H1 (cell line): ENCODE measurements around the gene ZRANB3. TPM values are rescaled to one million over a fixed set of nuclear protein-coding genes. Genes with fewer than 3 reads are reported as not detected.

Experiments
- BACH1 ChIP-seq: IDR thresholded peaks from 2 replicates; pipeline ENCODE4 v1.6.1; 2012; ENCODE audit warnings: low read length, improper control_type of control experiment
- CBX5 ChIP-seq: fragments of 300-800, 300-1000 bp; sonication (generic); IDR thresholded peaks from 2 replicates; pipeline ENCODE4 v1.7.1; 2016; ENCODE audit warnings: antibody characterized with exemption, low read length, low read depth
- CBX8 ChIP-seq: fragments of 300-800, 300-1000 bp; sonication (generic); IDR thresholded peaks from 2 replicates; pipeline ENCODE4 v1.7.1; 2016; ENCODE audit warnings: low read depth, low read length, borderline replicate concordance
- CHD1 ChIP-seq: IDR thresholded peaks from 2 replicates; pipeline ENCODE4 v1.6.1; 2012; ENCODE audit warnings: low read depth, low read length, improper control_type of control experiment
- CHD2 ChIP-seq: IDR thresholded peaks from 2 replicates; pipeline ENCODE4 v1.6.1; 2012; ENCODE audit warnings: low read length, improper control_type of control experiment
- CREB1 ChIP-seq: IDR thresholded peaks from 2 replicates; pipeline ENCODE4 v1.6.1; 2012; ENCODE audit warnings: inconsistent platforms
- E2F6 ChIP-seq: IDR thresholded peaks from 2 replicates; pipeline ENCODE4 v1.6.1; 2012; ENCODE audit warnings: inconsistent platforms
- EP300 ChIP-seq, 2 experiments: IDR thresholded peaks; 1 replicate in 1 of 2; 2 replicates in 1 of 2; pipeline ENCODE4 v1.6.1; 2011 to 2012; ENCODE audit warnings: low read depth in 2 of 2, low read length in 2 of 2, mild to moderate bottlenecking in 2 of 2, borderline replicate concordance in 1 of 2, inconsistent platforms in 1 of 2, moderate library complexity in 1 of 2
- EZH2 ChIP-seq: fragments of 200-600 bp; sonication (generic); IDR thresholded peaks from 2 replicates; pipeline ENCODE4 v1.7.1; 2012; ENCODE audit warnings: low read depth, mild to moderate bottlenecking, moderate library complexity, low read length, inconsistent platforms; ENCODE audit not compliant: severe bottlenecking
- GABPA ChIP-seq: IDR thresholded peaks from 2 replicates; pipeline ENCODE4 v1.6.1; 2011; ENCODE audit warnings: mild to moderate bottlenecking, low read length, moderate library complexity, borderline replicate concordance; ENCODE audit not compliant: insufficient read depth
- HDAC2 ChIP-seq, 2 experiments: fragments of 300-600 bp in 1 of 2; sonication (generic) in 1 of 2; IDR thresholded peaks; 2 replicates each; pipeline ENCODE4 v1.6.1; 2011 to 2012; ENCODE audit warnings: low read depth in 2 of 2, low read length in 2 of 2, mild to moderate bottlenecking in 2 of 2, moderate library complexity in 2 of 2, borderline replicate concordance in 1 of 2, inconsistent platforms in 1 of 2
- MAX ChIP-seq: IDR thresholded peaks from 2 replicates; pipeline ENCODE4 v1.6.1; 2012; ENCODE audit warnings: inconsistent platforms
- POLR2AphosphoS5 ChIP-seq: IDR thresholded peaks from 2 replicates; pipeline ENCODE4 v1.6.1; 2011; ENCODE audit warnings: low read depth, low read length
- RBBP5 ChIP-seq: IDR thresholded peaks from 2 replicates; pipeline ENCODE4 v1.7.1; 2012; ENCODE audit warnings: low read depth, mild to moderate bottlenecking, inconsistent platforms, low read length, moderate library complexity, borderline replicate concordance
- RXRA ChIP-seq: IDR thresholded peaks from 2 replicates; pipeline ENCODE4 v1.6.1; 2011; ENCODE audit warnings: low read depth, mild to moderate bottlenecking, low read length, moderate library complexity; ENCODE audit not compliant: insufficient read depth
- SP1 ChIP-seq: IDR thresholded peaks from 2 replicates; pipeline ENCODE4 v1.6.1; 2011; ENCODE audit warnings: low read depth, low read length
- SP4 ChIP-seq: IDR thresholded peaks from 2 replicates; pipeline ENCODE4 v1.6.1; 2012; ENCODE audit warnings: low read length, inconsistent platforms
- SRF ChIP-seq: IDR thresholded peaks from 2 replicates; pipeline ENCODE4 v1.6.1; 2011; ENCODE audit warnings: mild to moderate bottlenecking, low read depth, low read length, moderate library complexity
- TAF7 ChIP-seq: optimal IDR thresholded peaks from 2 replicates; pipeline ENCODE3; 2011; ENCODE audit warnings: low read depth, mild to moderate bottlenecking, inconsistent platforms, low read length, moderate library complexity, borderline replicate concordance
- TCF12 ChIP-seq: IDR thresholded peaks from 2 replicates; pipeline ENCODE4 v1.6.1; 2011; ENCODE audit warnings: low read depth, mild to moderate bottlenecking, low read length
- TEAD4 ChIP-seq: IDR thresholded peaks from 2 replicates; pipeline ENCODE4 v1.6.1; 2012; ENCODE audit warnings: low read depth, low read length, inconsistent platforms, mixed read lengths
- YY1 ChIP-seq: IDR thresholded peaks from 2 replicates; pipeline ENCODE4 v1.6.1; 2011; ENCODE audit warnings: low read depth, mild to moderate bottlenecking, low read length
- ZNF274 ChIP-seq: IDR thresholded peaks from 2 replicates; pipeline ENCODE4 v1.7.0; 2012; ENCODE audit warnings: low read length, borderline replicate concordance; ENCODE audit errors: extremely low read depth
- polyA plus RNA-seq, 7 experiments: library from polyadenylated mRNA; depleted of rRNA in 3 of 7; stranded (reverse) in 5 of 7; unstranded in 2 of 7; fragments of >200 nt in 5 of 7; fragments of 200-250 nt in 2 of 7; gene quantifications; 1 replicate in 5 of 7; 2 replicates in 1 of 7; 4 replicates in 1 of 7; pipeline versions ENCODE4 v1.2.1 to v1.2.3, GENCODE V29; 2011 to 2013; ENCODE audit warnings: missing spikeins in 2 of 7, mixed read lengths in 2 of 7
- total RNA-seq: library from RNA; stranded (reverse); fragmentation: NEBNext Ultra II Directional; extraction: Animal tissue kit (Norgen Biotek cat#: 25700); gene quantifications from 2 replicates; pipeline ENCODE4 v1.2.1, GENCODE V29; 2021

Gene ZRANB3
- total and polyA plus RNA-seq, 2 of the 8 experiments (the other 6 are each of a cell fraction or from before 2014, with no cell fraction given) = 4.5 to 19.3 TPM

GRCh38 chr2:135531231-135532197 is 496 bp upstream of the ZRANB3 start, which contains the start of gene R3HDM1 (continued):
- TF ChIP-seq TCF12 (no peak), CREB1 (peak; percentile 46; the same call in 1 of the 2 replicates), YY1 (peak; percentile 56; the same call in 1 of the 2 replicates), ZNF274 (no peak), BACH1 (0 out of 2 replicates have a peak, but pooled peaks have one; percentile 6), CHD2 (peak; percentile 83), SP1 (peak; percentile 94), SRF (no peak), TAF7 (peak; percentile 17), TEAD4 (no peak), E2F6 (peak; percentile 54; the same call in 1 of the 2 replicates), RBBP5 (peak; percentile 69; the same call in 1 of the 2 replicates), RXRA (no peak), CBX5 (no peak), GABPA (no peak), CBX8 (no peak), POLR2AphosphoS5 (peak; percentile 30; the same call in 1 of the 2 replicates), EZH2 (no peak), EP300 (IDR thresholded peaks at IDR 0.05; ENCODE audit: borderline replicate concordance in 1 of 2, low read depth in 2 of 2, low read length in 2 of 2) (no peak), CHD1 (no peak), HDAC2 (IDR thresholded peaks at IDR 0.05; ENCODE audit: borderline replicate concordance in 1 of 2, low read depth in 2 of 2, low read length in 2 of 2) (no peak), MAX (peak; percentile 67; the same call in 1 of the 2 replicates), SP4 (peak; percentile 38; the same call in 1 of the 2 replicates)
